ENCODE data around the gene VTA1.

DNA sequence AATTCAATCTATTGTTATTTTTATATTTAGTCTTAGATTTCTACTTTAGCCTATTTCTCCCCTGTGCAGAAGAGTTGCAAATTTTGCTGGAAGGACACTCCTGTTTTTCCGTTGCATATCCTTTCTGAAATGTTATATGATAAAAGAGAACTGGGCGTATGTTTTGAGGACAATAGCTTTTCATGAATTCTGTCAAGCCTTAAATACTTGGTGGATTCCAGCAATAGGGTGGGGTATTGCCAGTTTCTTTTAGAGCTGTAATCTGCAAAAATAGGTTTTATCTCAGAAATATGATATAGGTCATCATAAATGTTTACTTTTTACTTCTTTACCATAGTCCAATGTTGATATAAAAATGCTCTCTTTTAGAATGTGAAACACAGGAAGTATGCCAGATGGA lies 42.0 kb downstream of the VTA1 start:
- TF ChIP-seq POLR2A (IDR thresholded peaks at IDR 0.05; ENCODE audit: low read length) (no peak), GATA1 (IDR thresholded peaks at IDR 0.05; ENCODE audit: low read depth, low read length) (no peak)

All from erythroblast (primary cell).